Fibroblast of lung (primary cell): ENCODE data around the gene SLX9.

Experiments
- EZH2 ChIP-seq: IDR thresholded peaks from 2 replicates; pipeline ENCODE4 v1.5.1; 2012; ENCODE audit warnings: low read length, control low read depth, mild to moderate bottlenecking; ENCODE audit errors: missing control alignments
- TF ChIP-seq, protein P1 (sequence below), 2 donors: IDR thresholded peaks in 1 of 2; conservative IDR thresholded peaks in 1 of 2; 1 replicate in 1 of 2; 2 replicates in 1 of 2; pipeline ENCODE4 v1.5.1; 2011 to 2012; ENCODE audit warnings: low read length in 2 of 2, control low read depth in 1 of 2, inconsistent platforms in 1 of 2, low read depth in 1 of 2, mild to moderate bottlenecking in 1 of 2

- TF ChIP-seq EZH2: no peak
- TF ChIP-seq, protein P1, sequence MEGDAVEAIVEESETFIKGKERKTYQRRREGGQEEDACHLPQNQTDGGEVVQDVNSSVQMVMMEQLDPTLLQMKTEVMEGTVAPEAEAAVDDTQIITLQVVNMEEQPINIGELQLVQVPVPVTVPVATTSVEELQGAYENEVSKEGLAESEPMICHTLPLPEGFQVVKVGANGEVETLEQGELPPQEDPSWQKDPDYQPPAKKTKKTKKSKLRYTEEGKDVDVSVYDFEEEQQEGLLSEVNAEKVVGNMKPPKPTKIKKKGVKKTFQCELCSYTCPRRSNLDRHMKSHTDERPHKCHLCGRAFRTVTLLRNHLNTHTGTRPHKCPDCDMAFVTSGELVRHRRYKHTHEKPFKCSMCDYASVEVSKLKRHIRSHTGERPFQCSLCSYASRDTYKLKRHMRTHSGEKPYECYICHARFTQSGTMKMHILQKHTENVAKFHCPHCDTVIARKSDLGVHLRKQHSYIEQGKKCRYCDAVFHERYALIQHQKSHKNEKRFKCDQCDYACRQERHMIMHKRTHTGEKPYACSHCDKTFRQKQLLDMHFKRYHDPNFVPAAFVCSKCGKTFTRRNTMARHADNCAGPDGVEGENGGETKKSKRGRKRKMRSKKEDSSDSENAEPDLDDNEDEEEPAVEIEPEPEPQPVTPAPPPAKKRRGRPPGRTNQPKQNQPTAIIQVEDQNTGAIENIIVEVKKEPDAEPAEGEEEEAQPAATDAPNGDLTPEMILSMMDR (conservative IDR thresholded peaks at IDR 0.05 in 1 of 2, IDR thresholded peaks at IDR 0.05 in 1 of 2; ENCODE audit: low read depth in 1 of 2, low read length in 2 of 2): no peak
These were observed 30.9 kb upstream of the SLX9 start for GRCh38 chr21:44908908-44909307.
